Omental fat pad (tissue), 4 donors: ENCODE results near the gene NSMF. TPM values are rescaled to one million over a fixed set of nuclear protein-coding genes. Genes with fewer than 3 reads are reported as not detected.
A peak's percentile ranks its signal among the peaks of the same experiment; 100 is the strongest.

Source experiments
- ATAC-seq: fragments of 150-250 bp; one replicate; pipeline ENCODE4 v1.9.1; 2016; ENCODE audit warnings: mild to moderate bottlenecking, moderate library complexity; ENCODE audit not compliant: low FRiP score
- DNase-seq: peaks from one replicate; pipeline ENCODE4 v3.0.0-alpha.2; 2019; ENCODE audit warnings: low spot score
- CTCF ChIP-seq, 3 donors: fragments of 450-650 bp; IDR thresholded peaks; one replicate each; pipeline ENCODE4 v1.5.1; 2016 to 2017; ENCODE audit warnings: antibody characterized with exemption in 3 of 3, mild to moderate bottlenecking in 3 of 3, moderate library complexity in 2 of 3
- total RNA-seq, 4 donors: library from RNA; depleted of rRNA; stranded (reverse); fragments of >200 nt; gene quantifications; one replicate each; pipeline ENCODE4 v1.1.0, GENCODE V29; 2016

Gene NSMF
- 10 to 100 TPM; 29.6 to 59.9 (median 31.5) TPM for total RNA-seq

GRCh38 chr9:137459152-137459600 lies at the start of gene NSMF:
Gene NSMF (minus strand): TSS chr9:137459334. CDS start chr9:137459102, 232 bp downstream.
- ATAC-seq (peak; percentile 82), DNase-seq (peak; percentile 86)
- no peak for TF ChIP-seq CTCF (IDR thresholded peaks at IDR 0.05)

DNA sequence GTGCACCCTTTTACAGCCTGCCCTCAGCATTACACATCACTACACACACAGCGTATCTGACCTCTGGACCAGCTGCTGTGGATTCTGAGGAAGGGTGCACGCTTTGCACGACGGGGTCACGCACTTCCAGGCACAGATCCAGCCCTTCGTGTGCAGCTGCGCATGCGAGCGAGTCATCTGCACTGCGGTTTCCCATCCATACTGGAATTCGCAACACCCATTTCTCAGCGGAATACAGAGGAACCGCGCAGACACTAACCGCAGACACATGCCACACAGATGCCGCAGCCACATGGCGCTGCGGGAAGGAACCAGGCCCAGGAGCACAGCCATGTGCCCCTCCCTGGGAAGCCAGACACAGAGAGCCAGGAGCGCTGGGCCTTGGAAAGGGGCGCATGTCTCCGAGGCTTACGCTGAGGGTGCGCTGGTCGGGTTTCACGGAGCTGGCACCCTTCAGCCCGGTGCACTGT lies 47.6 kb upstream of the NSMF start:
- TF ChIP-seq CTCF (IDR thresholded peaks at IDR 0.05), result no peak
- DNase-seq (no peak), ATAC-seq (no peak)

DNA sequence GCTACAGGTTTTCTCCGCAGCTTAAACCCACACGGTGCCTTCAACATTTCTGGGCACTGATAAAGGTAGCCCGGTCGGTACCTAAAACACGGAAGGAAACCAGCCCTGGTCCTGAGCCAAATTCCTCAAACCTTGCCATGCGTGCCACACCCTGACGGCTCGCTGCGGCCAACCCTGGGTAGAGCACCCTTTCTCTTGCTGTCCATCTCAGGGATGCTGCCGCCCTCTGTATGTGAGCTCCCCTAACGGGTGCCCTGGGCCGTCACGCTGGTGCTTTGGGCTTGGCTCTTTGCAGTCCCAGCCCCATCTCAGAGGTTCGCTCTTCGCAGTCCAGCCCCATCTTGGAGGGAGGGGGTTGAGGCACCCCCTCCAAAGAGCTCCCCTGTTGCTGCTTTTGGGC lies 47.1 kb upstream of the NSMF start:
- no peak for TF ChIP-seq CTCF (IDR thresholded peaks at IDR 0.05)
- ATAC-seq, result no peak

GRCh38 chr9:137505421-137506140 lies 46.4 kb upstream of the NSMF start:
- no peak for TF ChIP-seq CTCF (IDR thresholded peaks at IDR 0.05)
- ATAC-seq (no peak), DNase-seq (no peak)

More for the DNA sequence above, 47.1 kb upstream of the NSMF start:
- DNase-seq, result no peak

DNA sequence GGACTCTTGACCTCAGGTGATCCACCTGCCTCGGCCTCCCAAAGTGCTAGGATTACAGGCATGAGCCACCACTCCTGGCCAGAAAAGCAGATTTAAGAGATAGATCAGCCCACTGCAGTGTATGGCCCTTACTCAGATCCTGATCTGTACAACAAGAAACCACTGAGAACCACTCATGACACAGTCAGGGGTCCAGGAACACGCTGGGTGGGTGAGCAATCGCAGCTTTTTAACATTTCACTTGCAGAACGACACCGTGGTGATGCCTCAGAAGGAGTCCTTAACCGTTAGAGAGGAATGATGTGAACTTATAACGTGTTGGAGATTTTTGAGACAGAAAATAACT lies 45.3 kb upstream of the NSMF start:
- DNase-seq, result no peak
- no peak for TF ChIP-seq CTCF (IDR thresholded peaks at IDR 0.05)
- no peak for ATAC-seq

GRCh38 chr9:137502008-137502911 lies 43.1 kb upstream of the NSMF start:
- TF ChIP-seq CTCF (IDR thresholded peaks at IDR 0.05), result no peak
- DNase-seq, result no peak
- ATAC-seq, result no peak
